Astrocyte (in vitro differentiated cells and primary cell): ENCODE measurements around the gene SDK1. TPM values are rescaled to one million over a fixed set of nuclear protein-coding genes. Genes with fewer than 3 reads are reported as not detected.
A peak's percentile ranks its signal among the peaks of the same experiment; 100 is the strongest.

Experiments used
- DNase-seq: peaks from one replicate; pipeline ENCODE4 v3.0.0-alpha.2; 2010; ENCODE audit warnings: low read depth
- FAIRE-seq: peaks from 2 replicates; lab custom pipeline; 2011; peaks lifted over from hg19 to GRCh38; lab: Jason Lieb, UNC
- H2AFZ ChIP-seq: 2 replicates; pipeline ENCODE4 v1.6.0; 2012; ENCODE audit warnings: low read depth, low read length, inconsistent platforms
- H3K27ac ChIP-seq: 2 replicates; pipeline ENCODE4 v1.5.1; 2011; ENCODE audit warnings: low read depth, low read length, inconsistent platforms
- H3K27me3 ChIP-seq: 2 replicates; pipeline ENCODE4 v1.6.0; 2011; ENCODE audit warnings: low read length, inconsistent platforms; ENCODE audit not compliant: insufficient read depth
- H3K36me3 ChIP-seq: 2 replicates; pipeline ENCODE4 v1.5.1; 2011; ENCODE audit warnings: low read length, inconsistent platforms; ENCODE audit not compliant: insufficient read depth
- H3K4me1 ChIP-seq: 2 replicates; pipeline ENCODE4 v1.5.1; 2011; ENCODE audit warnings: low read length, inconsistent platforms; ENCODE audit not compliant: insufficient read depth
- H3K4me2 ChIP-seq: 2 replicates; pipeline ENCODE4 v1.6.0; 2012; ENCODE audit warnings: low read length, inconsistent platforms
- H3K4me3 ChIP-seq: 2 replicates; pipeline ENCODE4 v1.5.1; 2011; ENCODE audit warnings: low read depth, mild to moderate bottlenecking, low read length, inconsistent platforms; ENCODE audit not compliant: insufficient read depth
- H3K79me2 ChIP-seq: 2 replicates; pipeline ENCODE4 v1.6.0; 2012; ENCODE audit warnings: mild to moderate bottlenecking, low read length, inconsistent platforms; ENCODE audit not compliant: insufficient read depth
- H3K9ac ChIP-seq: 2 replicates; pipeline ENCODE4 v1.6.0; 2012; ENCODE audit warnings: mild to moderate bottlenecking, low read length, inconsistent platforms
- H3K9me3 ChIP-seq: 2 replicates; pipeline ENCODE4 v1.5.1; 2012; ENCODE audit warnings: low read depth, mild to moderate bottlenecking, low read length, inconsistent platforms; ENCODE audit not compliant: insufficient read depth
- H4K20me1 ChIP-seq: 2 replicates; pipeline ENCODE4 v1.6.0; 2012; ENCODE audit warnings: low read length, inconsistent platforms; ENCODE audit not compliant: insufficient read depth
- H3K27ac Mint-ChIP-seq: one replicate; pipeline ENCODE4 v1.8.0; 2021; ENCODE audit warnings: mild to moderate bottlenecking, mixed read lengths; ENCODE audit not compliant: unreplicated experiment
- H3K27me3 Mint-ChIP-seq: one replicate; pipeline ENCODE4 v1.8.0; 2021; ENCODE audit warnings: low read depth, mixed read lengths; ENCODE audit not compliant: unreplicated experiment
- H3K36me3 Mint-ChIP-seq: one replicate; pipeline ENCODE4 v1.8.0; 2021; ENCODE audit warnings: low read depth, mixed read lengths; ENCODE audit not compliant: unreplicated experiment
- H3K4me1 Mint-ChIP-seq: one replicate; pipeline ENCODE4 v1.8.0; 2021; ENCODE audit warnings: low read depth, mixed read lengths; ENCODE audit not compliant: unreplicated experiment
- H3K4me3 Mint-ChIP-seq: one replicate; pipeline ENCODE4 v1.8.0; 2021; ENCODE audit warnings: mild to moderate bottlenecking, moderate library complexity, mixed read lengths; ENCODE audit not compliant: unreplicated experiment
- H3K9me3 Mint-ChIP-seq: one replicate; pipeline ENCODE4 v1.8.0; 2021; ENCODE audit warnings: mild to moderate bottlenecking, mixed read lengths; ENCODE audit not compliant: unreplicated experiment
- CTCF ChIP-seq: IDR thresholded peaks from 2 replicates; pipeline ENCODE4 v1.5.1; 2011; ENCODE audit warnings: low read depth, mild to moderate bottlenecking, inconsistent platforms, low read length, moderate library complexity; ENCODE audit not compliant: insufficient read depth
- EZH2 ChIP-seq: IDR thresholded peaks from 2 replicates; pipeline ENCODE4 v1.6.1; 2012; ENCODE audit warnings: mild to moderate bottlenecking, low read length, inconsistent platforms; ENCODE audit not compliant: insufficient read depth
- total RNA-seq: library from RNA; stranded (reverse); gene quantifications from 2 replicates; pipeline ENCODE4 v1.2.1, GENCODE V29; 2021

The SDK1 gene
- total RNA-seq, 1 donor from 2014 or later, result 4.2 TPM

- no peak overlapping the region for H3K4me3 ChIP-seq
- H3K4me2 ChIP-seq, result no peak overlapping the region
- no peaks in the 10 kb centered on the region for H4K20me1 ChIP-seq
- no peak overlapping the region for H3K27ac ChIP-seq
- Mint-ChIP-seq H3K4me3 (no peak overlapping the region), H3K36me3 (peaks cover 2% of the 10 kb centered on the region), H3K9me3 (peaks cover 10% of the 10 kb centered on the region), H3K4me1 (no peaks in the 10 kb centered on the region), H3K27ac (no peak overlapping the region), H3K27me3 (no peaks in the 10 kb centered on the region)
- no peaks in the 10 kb centered on the region for H3K4me1 ChIP-seq
- FAIRE-seq (peak; percentile 17), DNase-seq (no peak)
- H3K36me3 ChIP-seq, result no peaks in the 10 kb centered on the region
- H2AFZ ChIP-seq, result no peak overlapping the region
- H3K79me2 ChIP-seq, result no peaks in the 10 kb centered on the region
- no peaks in the 10 kb centered on the region for H3K27me3 ChIP-seq
- peaks cover 4% of the 10 kb centered on the region for H3K9me3 ChIP-seq
- no peak for TF ChIP-seq CTCF
- TF ChIP-seq EZH2, result no peak
- no peak overlapping the region for H3K9ac ChIP-seq
Measured at GRCh38 chr7:3393862-3394261, 92.8 kb downstream of the SDK1 start.

- no peak for FAIRE-seq
- no peak for DNase-seq
- TF ChIP-seq EZH2 (no peak), CTCF (no peak)
- Histone ChIP-seq H3K27ac (no peak overlapping the region), H4K20me1 (no peaks in the 10 kb centered on the region), H3K4me3 (no peak overlapping the region), H3K4me1 (no peaks in the 10 kb centered on the region), H3K27me3 (no peaks in the 10 kb centered on the region), H3K9ac (no peak overlapping the region), H2AFZ (no peak overlapping the region), H3K36me3 (no peaks in the 10 kb centered on the region), H3K9me3 (peaks cover 4% of the 10 kb centered on the region), H3K79me2 (no peaks in the 10 kb centered on the region), H3K4me2 (no peak overlapping the region)
- peaks cover 2% of the 10 kb centered on the region for H3K9me3 Mint-ChIP-seq
- H3K27me3 Mint-ChIP-seq, result no peaks in the 10 kb centered on the region
- no peak overlapping the region for H3K27ac Mint-ChIP-seq
- no peak overlapping the region for H3K4me3 Mint-ChIP-seq
- H3K36me3 Mint-ChIP-seq, result no peaks in the 10 kb centered on the region
- H3K4me1 Mint-ChIP-seq, result peaks cover 4% of the 10 kb centered on the region
Measured at GRCh38 chr7:3397324-3397723, 96.3 kb downstream of the SDK1 start.

- Histone ChIP-seq H3K4me2 (no peak overlapping the region), H3K9me3 (peaks cover 4% of the 10 kb centered on the region), H3K79me2 (no peaks in the 10 kb centered on the region), H4K20me1 (no peaks in the 10 kb centered on the region), H3K4me3 (no peak overlapping the region), H2AFZ (no peak overlapping the region), H3K9ac (no peak overlapping the region), H3K36me3 (no peaks in the 10 kb centered on the region), H3K4me1 (no peaks in the 10 kb centered on the region), H3K27me3 (no peaks in the 10 kb centered on the region), H3K27ac (no peak overlapping the region)
- FAIRE-seq, result no peak
- Mint-ChIP-seq H3K27ac (no peak overlapping the region), H3K4me1 (peaks cover 11% of the 10 kb centered on the region), H3K9me3 (peaks cover 2% of the 10 kb centered on the region), H3K36me3 (no peaks in the 10 kb centered on the region), H3K4me3 (no peak overlapping the region), H3K27me3 (no peaks in the 10 kb centered on the region)
- no peak for TF ChIP-seq CTCF
- no peak for TF ChIP-seq EZH2
- peak; percentile 3 for DNase-seq
Measured at GRCh38 chr7:3399858-3400257, 98.8 kb downstream of the SDK1 start.
